GM19351 (cell line): Measurements from ENCODE around the gene SCYGR8.
"Not testable (repeated sequence)": the region's sequence is repeated elsewhere in the genome, so short reads cannot be mapped to it uniquely, and the experiment has no call there.

Source experiments
- ATAC-seq: cut with Tn5 transposase; IDR thresholded peaks from one replicate; pipeline ENCODE4 v1.9.1; 2021; ENCODE audit warnings: mild to moderate bottlenecking, moderate library complexity; ENCODE audit not compliant: unreplicated experiment

Gene SCYGR8

GRCh38 chr2:227745594-227745993 lies at the start of gene SCYGR8:
Gene SCYGR8, plus strand, starts transcription at chr2:227745894. Its CDS starts 0 bp downstream, at chr2:227745894.
- no peak for ATAC-seq

- no peak for ATAC-seq
These were observed 48.6 kb upstream of the SCYGR8 start for GRCh38 chr2:227696990-227697679.

- ATAC-seq = no peak
These were observed 44.1 kb upstream of the SCYGR8 start for GRCh38 chr2:227701556-227701955.

- ATAC-seq = no peak
These were observed 42.4 kb upstream of the SCYGR8 start for GRCh38 chr2:227703280-227703732.

- ATAC-seq = no peak
These were observed 41.7 kb upstream of the SCYGR8 start for GRCh38 chr2:227703961-227704360.

- ATAC-seq = no peak
These were observed 38.8 kb upstream of the SCYGR8 start for GRCh38 chr2:227706859-227707258.

- ATAC-seq = no peak
These were observed 38.3 kb upstream of the SCYGR8 start for GRCh38 chr2:227707390-227707789.

GRCh38 chr2:227710986-227711385 lies 34.7 kb upstream of the SCYGR8 start:
- ATAC-seq = no peak

- no peak for ATAC-seq
These were observed 32.4 kb upstream of the SCYGR8 start for GRCh38 chr2:227713291-227713690.

GRCh38 chr2:227716501-227716900 lies 29.2 kb upstream of the SCYGR8 start:
- no peak for ATAC-seq

- no peak for ATAC-seq
These were observed 27.8 kb upstream of the SCYGR8 start, which contains the start of gene SLC19A3 for GRCh38 chr2:227717687-227718567. Gene SLC19A3, minus strand, starts transcription at chr2:227718028. Its CDS starts 15,710 bp downstream, at chr2:227702318.

GRCh38 chr2:227719641-227720040 lies 26.1 kb upstream of the SCYGR8 start:
- no peak for ATAC-seq

- no peak for ATAC-seq
These were observed 25.0 kb upstream of the SCYGR8 start for GRCh38 chr2:227720680-227721079.

GRCh38 chr2:227722821-227723220 lies 22.9 kb upstream of the SCYGR8 start:
- not testable (repeated sequence) for ATAC-seq

- ATAC-seq = no peak
These were observed 21.2 kb upstream of the SCYGR8 start, which contains the start of gene SCYGR6 for GRCh38 chr2:227724394-227725039. Gene SCYGR6, minus strand, starts transcription at chr2:227724757. Its CDS starts 0 bp downstream, at chr2:227724757.

GRCh38 chr2:227728035-227728434 lies 17.7 kb upstream of the SCYGR8 start, which contains the start of gene SCYGR7:
Gene SCYGR7, plus strand, starts transcription at chr2:227728335. Its CDS starts 0 bp downstream, at chr2:227728335.
- no peak for ATAC-seq

GRCh38 chr2:227739351-227739750 lies 6.3 kb upstream of the SCYGR8 start:
- no peak for ATAC-seq

- ATAC-seq = not testable (repeated sequence)
These were observed 5.0 kb upstream of the SCYGR8 start for GRCh38 chr2:227740705-227741104.

GRCh38 chr2:227748079-227748478 lies 2.4 kb downstream of the SCYGR8 start:
- peak; percentile 57 for ATAC-seq

GRCh38 chr2:227756261-227756660 lies 10.6 kb downstream of the SCYGR8 start:
- ATAC-seq = not testable (repeated sequence)
